ENCODE data around the gene H2AZ2. TPM values are rescaled to one million over a fixed set of nuclear protein-coding genes. Genes with fewer than 3 reads are reported as not detected.
"Not testable (repeated sequence)": the region's sequence is repeated elsewhere in the genome, so short reads cannot be mapped to it uniquely, and the experiment has no call there.

Gene H2AZ2
- total and polyA plus RNA-seq, 5 donors from 2014 or later = 186 to 315 (median 257) TPM

DNA sequence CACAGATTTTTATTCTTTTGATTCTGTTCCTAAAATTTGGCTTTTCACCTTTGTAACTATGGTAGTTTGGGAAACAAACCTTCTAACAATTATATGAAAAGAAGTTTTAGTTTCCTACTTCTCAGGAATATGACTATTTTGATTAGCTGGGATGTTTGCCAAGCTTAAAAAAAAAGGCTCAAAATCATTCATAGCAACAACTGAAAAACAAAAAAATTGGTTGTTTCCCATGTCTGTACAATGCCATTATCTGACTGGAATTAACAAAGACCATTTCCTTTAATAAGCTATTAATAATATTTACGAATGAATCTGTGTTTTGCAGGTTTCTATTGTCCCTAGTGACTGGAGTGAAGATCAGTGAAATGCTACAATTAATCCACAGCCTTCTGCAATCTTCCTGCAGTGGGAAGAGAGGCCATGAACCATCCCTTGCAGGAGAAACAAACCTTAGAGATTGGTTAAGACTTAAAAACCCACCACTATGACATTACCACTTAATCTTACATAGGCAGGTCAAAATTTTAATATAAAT lies 33.2 kb upstream of the H2AZ2 start:
- Histone ChIP-seq H3K4me3 (ENCODE audit: low read depth, low read length) (peak overlapping the region; percentile 76), H3K4me1 (ENCODE audit: control insufficient read depth, insufficient read depth, low read length, poor library complexity, severe bottlenecking) (peaks cover 59% of the 10 kb centered on the region), H3K36me3 (ENCODE audit: control insufficient read depth, insufficient read depth, low read length) (no peaks in the 10 kb centered on the region), H3K27me3 (ENCODE audit: control insufficient read depth, insufficient read depth, low read length) (no peaks in the 10 kb centered on the region), H3K27ac (ENCODE audit: insufficient read depth, low read length, poor library complexity, severe bottlenecking) (peak overlapping the region; percentile 42), H3K9me3 (ENCODE audit: control insufficient read depth in 2 of 2, low read length in 2 of 2) (peaks cover 3 to 4% of the 10 kb centered on the region in 2 experiments)
- Mint-ChIP-seq H3K4me1 (peaks cover 29 to 69% (median 49%) of the 10 kb centered on the region in 4 donors), H3K4me3 (peak overlapping the region; percentile 78 to 95 (median 82)), H3K27ac (peak overlapping the region in 2 of 3 donors; percentile 70 to 80), H3K9me3 (peaks cover 0 to 11% (median 0%) of the 10 kb centered on the region in 7 donors), H3K36me3 (peaks cover 11% of the 10 kb centered on the region), H3K27me3 (peaks cover 4% of the 10 kb centered on the region)
- DNase-seq (no peak), ATAC-seq (ENCODE audit: low read depth in 2 of 2) (no peak)

DNA sequence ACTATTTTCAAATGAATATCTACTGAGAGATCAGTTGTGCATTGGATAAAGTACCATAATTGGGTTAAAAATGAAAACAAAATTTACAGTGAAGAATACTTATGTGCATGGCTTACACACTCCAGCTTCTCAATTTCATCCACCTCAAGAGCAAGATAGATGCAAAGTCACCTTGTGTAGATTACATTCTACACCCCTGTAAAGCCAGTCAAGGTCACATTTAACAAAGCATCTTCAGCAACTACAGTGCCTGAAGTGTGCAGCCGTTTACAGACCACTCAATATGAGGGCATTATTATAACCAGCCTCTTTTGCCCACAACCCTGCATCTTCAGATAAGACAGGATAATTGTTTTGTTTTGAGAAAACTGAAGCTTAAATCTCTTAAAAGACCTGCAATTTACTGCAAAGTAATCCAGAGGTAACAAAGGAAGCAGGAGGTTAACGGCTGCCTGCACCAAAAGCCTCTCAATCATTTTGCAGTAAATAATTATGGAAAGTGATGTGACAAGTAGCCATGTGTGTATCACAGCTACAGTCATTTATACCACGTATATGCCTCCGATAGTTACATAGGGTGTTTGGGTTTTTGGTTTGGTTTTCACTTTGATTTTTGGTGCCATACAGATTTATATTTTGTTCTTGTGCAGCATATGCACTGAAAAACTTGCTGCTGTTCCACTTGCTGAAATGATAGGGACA lies 32.6 kb upstream of the H2AZ2 start:
- Mint-ChIP-seq H3K36me3 (peaks cover 11% of the 10 kb centered on the region), H3K4me1 (peaks cover 24 to 68% (median 45%) of the 10 kb centered on the region in 4 donors), H3K4me3 (peak overlapping the region; percentile 78 to 95 (median 82)), H3K27ac (peak overlapping the region; percentile 48 to 80 (median 70)), H3K27me3 (no peaks in the 10 kb centered on the region), H3K9me3 (peaks cover 0 to 11% (median 0%) of the 10 kb centered on the region in 7 donors)
- H3K27me3 ChIP-seq (ENCODE audit: control insufficient read depth, insufficient read depth, low read length) = no peaks in the 10 kb centered on the region
- DNase-seq = no peak
- H3K4me3 ChIP-seq (ENCODE audit: low read depth, low read length) = peak overlapping the region; percentile 76
- no peak for ATAC-seq (ENCODE audit: low read depth in 2 of 2)
- H3K9me3 ChIP-seq (ENCODE audit: control insufficient read depth in 2 of 2, low read length in 2 of 2) = peaks cover 3 to 4% of the 10 kb centered on the region in 2 experiments
- H3K4me1 ChIP-seq (ENCODE audit: control insufficient read depth, insufficient read depth, low read length, poor library complexity, severe bottlenecking) = peaks cover 54% of the 10 kb centered on the region
- H3K36me3 ChIP-seq (ENCODE audit: control insufficient read depth, insufficient read depth, low read length) = no peaks in the 10 kb centered on the region
- peak overlapping the region; percentile 42 for H3K27ac ChIP-seq (ENCODE audit: insufficient read depth, low read length, poor library complexity, severe bottlenecking)

DNA sequence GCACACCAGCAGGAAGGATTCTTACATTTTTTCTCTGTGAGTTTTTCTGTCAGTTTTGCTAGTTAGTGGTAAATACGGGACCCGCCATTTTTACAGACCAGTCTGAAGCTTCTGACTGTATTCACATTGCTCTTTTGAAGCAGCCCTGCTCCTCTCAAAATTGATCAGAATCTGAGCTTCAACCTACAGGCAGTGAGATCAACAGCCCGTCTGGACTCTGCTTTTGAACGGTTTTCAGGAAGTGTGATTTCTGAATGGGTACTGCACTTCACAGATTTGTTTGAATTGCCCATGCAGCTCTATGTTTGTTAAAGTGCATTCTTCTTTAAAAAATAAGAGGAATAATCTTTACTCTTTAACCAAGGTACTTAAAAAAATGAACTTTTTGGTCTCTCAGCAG lies 28.5 kb upstream of the H2AZ2 start:
- no peaks in the 10 kb centered on the region for H3K27me3 ChIP-seq (ENCODE audit: control insufficient read depth, insufficient read depth, low read length)
- no peaks in the 10 kb centered on the region for H3K36me3 ChIP-seq (ENCODE audit: control insufficient read depth, insufficient read depth, low read length)
- Mint-ChIP-seq H3K9me3 (no peaks in the 10 kb centered on the region), H3K36me3 (peaks cover 7% of the 10 kb centered on the region), H3K27me3 (no peaks in the 10 kb centered on the region), H3K4me1 (peaks cover 19 to 41% (median 30%) of the 10 kb centered on the region in 4 donors), H3K27ac (peak overlapping the region in 2 of 3 donors; percentile 10 to 38), H3K4me3 (no peak overlapping the region)
- H3K4me3 ChIP-seq (ENCODE audit: low read depth, low read length) = no peak overlapping the region
- ATAC-seq (ENCODE audit: low read depth in 2 of 2) (no peak), DNase-seq (no peak)
- peaks cover 20% of the 10 kb centered on the region for H3K4me1 ChIP-seq (ENCODE audit: control insufficient read depth, insufficient read depth, low read length, poor library complexity, severe bottlenecking)
- H3K27ac ChIP-seq (ENCODE audit: insufficient read depth, low read length, poor library complexity, severe bottlenecking) = no peak overlapping the region
- H3K9me3 ChIP-seq (ENCODE audit: control insufficient read depth in 2 of 2, low read length in 2 of 2) = no peaks in the 10 kb centered on the region

DNA sequence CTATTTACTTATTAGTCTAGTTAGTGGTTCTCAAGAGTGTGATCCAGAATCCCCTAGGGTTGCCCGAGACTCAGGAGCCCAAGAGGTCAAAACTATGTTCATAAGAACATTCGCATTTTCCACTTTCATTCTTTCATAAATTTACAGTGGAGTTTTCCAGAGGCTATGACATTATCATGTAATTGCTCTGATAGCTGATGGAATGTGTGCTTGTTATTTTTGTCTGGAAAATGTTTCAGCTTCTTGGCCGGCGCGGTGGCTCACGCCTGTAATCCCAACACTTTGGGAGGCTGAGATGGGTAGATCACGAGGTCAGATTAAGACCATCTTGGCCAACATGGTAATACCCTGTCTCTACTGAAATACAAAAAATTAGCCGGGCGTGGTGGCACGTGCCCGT lies 27.4 kb upstream of the H2AZ2 start:
- Histone ChIP-seq H3K4me3 (ENCODE audit: low read depth, low read length) (no peak overlapping the region), H3K4me1 (ENCODE audit: control insufficient read depth, insufficient read depth, low read length, poor library complexity, severe bottlenecking) (peaks cover 9% of the 10 kb centered on the region), H3K36me3 (ENCODE audit: control insufficient read depth, insufficient read depth, low read length) (no peaks in the 10 kb centered on the region), H3K27ac (ENCODE audit: insufficient read depth, low read length, poor library complexity, severe bottlenecking) (no peak overlapping the region), H3K9me3 (ENCODE audit: control insufficient read depth in 2 of 2, low read length in 2 of 2) (no peaks in the 10 kb centered on the region), H3K27me3 (ENCODE audit: control insufficient read depth, insufficient read depth, low read length) (no peaks in the 10 kb centered on the region)
- ATAC-seq (ENCODE audit: low read depth in 2 of 2) (no peak), DNase-seq (no peak)
- Mint-ChIP-seq H3K9me3 (no peaks in the 10 kb centered on the region), H3K36me3 (peaks cover 7% of the 10 kb centered on the region), H3K4me3 (no peak overlapping the region), H3K27me3 (no peaks in the 10 kb centered on the region), H3K27ac (peak overlapping the region in 1 of 3 donors; percentile 35), H3K4me1 (peaks cover 9 to 29% (median 24%) of the 10 kb centered on the region in 4 donors)

DNA sequence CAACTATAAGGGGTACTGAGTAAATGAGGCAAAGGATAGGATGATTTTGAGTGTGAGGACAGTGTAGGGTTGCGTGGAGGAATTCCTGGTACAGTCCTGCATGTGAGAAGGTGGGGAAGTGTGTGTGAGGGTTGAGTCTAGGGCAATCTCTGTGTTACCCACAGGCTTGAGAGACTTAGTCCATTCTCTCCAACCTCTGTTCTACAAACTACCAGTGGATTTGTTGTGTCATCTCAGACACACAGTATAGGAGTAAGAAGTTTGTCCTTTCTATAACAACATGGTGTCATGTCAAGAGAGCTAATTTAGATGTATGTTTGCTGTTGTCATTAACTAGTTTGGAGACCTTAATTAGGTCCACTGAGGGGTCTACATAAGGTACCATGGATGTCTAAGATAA lies 24.9 kb upstream of the H2AZ2 start:
- no peaks in the 10 kb centered on the region for H3K9me3 ChIP-seq (ENCODE audit: control insufficient read depth in 2 of 2, low read length in 2 of 2)
- Mint-ChIP-seq H3K27me3 (no peaks in the 10 kb centered on the region), H3K27ac (no peak overlapping the region), H3K9me3 (no peaks in the 10 kb centered on the region), H3K4me1 (peaks cover 3 to 16% (median 9%) of the 10 kb centered on the region in 4 donors), H3K4me3 (no peak overlapping the region), H3K36me3 (peaks cover 4% of the 10 kb centered on the region)
- no peaks in the 10 kb centered on the region for H3K4me1 ChIP-seq (ENCODE audit: control insufficient read depth, insufficient read depth, low read length, poor library complexity, severe bottlenecking)
- no peaks in the 10 kb centered on the region for H3K36me3 ChIP-seq (ENCODE audit: control insufficient read depth, insufficient read depth, low read length)
- H3K4me3 ChIP-seq (ENCODE audit: low read depth, low read length) = no peak overlapping the region
- ATAC-seq (ENCODE audit: low read depth in 2 of 2) (peak in 1 of 2 donors; percentile 12), DNase-seq (no peak)
- no peaks in the 10 kb centered on the region for H3K27me3 ChIP-seq (ENCODE audit: control insufficient read depth, insufficient read depth, low read length)
- H3K27ac ChIP-seq (ENCODE audit: insufficient read depth, low read length, poor library complexity, severe bottlenecking) = no peak overlapping the region

DNA sequence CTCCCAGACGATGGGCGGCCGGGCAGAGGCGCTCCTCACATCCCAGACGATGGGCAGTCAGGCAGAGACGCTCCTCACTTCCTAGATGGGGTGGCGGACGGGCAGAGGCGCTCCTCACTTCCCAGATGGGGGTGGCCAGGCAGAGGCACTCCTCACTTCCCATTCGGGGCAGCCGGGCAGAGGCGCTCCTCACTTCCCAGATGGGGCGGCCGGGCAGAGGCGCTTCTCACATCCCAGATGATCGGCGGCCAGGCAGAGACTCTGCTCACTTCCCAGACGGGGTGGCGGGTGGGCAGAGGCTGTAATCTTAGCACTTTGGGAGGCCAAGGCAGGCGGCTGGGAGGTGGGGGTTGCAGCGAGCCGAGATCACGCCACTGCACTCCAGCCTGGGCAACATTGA lies 24.0 kb upstream of the H2AZ2 start:
- H3K36me3 ChIP-seq (ENCODE audit: control insufficient read depth, insufficient read depth, low read length); ATAC-seq (ENCODE audit: low read depth in 2 of 2); H3K27ac Mint-ChIP-seq; H3K27ac ChIP-seq (ENCODE audit: insufficient read depth, low read length, poor library complexity, severe bottlenecking); H3K4me3 ChIP-seq (ENCODE audit: low read depth, low read length); H3K9me3 Mint-ChIP-seq; H3K4me3 Mint-ChIP-seq; DNase-seq; H3K4me1 ChIP-seq (ENCODE audit: control insufficient read depth, insufficient read depth, low read length, poor library complexity, severe bottlenecking); H3K27me3 ChIP-seq (ENCODE audit: control insufficient read depth, insufficient read depth, low read length); H3K36me3 Mint-ChIP-seq; H3K9me3 ChIP-seq (ENCODE audit: control insufficient read depth in 2 of 2, low read length in 2 of 2); H3K27me3 Mint-ChIP-seq: not testable (repeated sequence)
- H3K4me1 Mint-ChIP-seq = peaks cover 1 to 10% (median 6%) of the 10 kb centered on the region in 4 donors

DNA sequence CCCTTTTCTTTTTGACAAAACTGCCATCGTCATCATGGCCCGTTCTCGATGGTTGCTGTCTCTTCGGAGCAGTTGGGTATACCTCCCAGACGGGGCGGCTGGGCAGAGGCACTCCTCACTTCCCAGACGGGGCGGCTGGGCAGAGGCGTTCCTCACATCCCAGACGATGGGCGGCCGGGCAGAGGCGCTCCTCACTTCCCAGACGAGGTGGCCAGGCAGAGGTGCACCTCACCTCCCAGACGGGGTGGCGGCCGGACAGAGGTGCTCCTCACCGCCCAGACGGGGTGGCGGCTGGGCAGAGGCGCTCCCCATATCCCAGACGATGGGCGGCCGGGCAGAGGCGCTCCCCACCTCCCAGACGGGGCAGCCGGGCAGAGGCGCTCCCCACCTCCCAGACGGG lies 22.9 kb upstream of the H2AZ2 start:
- H3K36me3 Mint-ChIP-seq; H3K9me3 ChIP-seq (ENCODE audit: control insufficient read depth in 2 of 2, low read length in 2 of 2); H3K27ac Mint-ChIP-seq; ATAC-seq (ENCODE audit: low read depth in 2 of 2); H3K27ac ChIP-seq (ENCODE audit: insufficient read depth, low read length, poor library complexity, severe bottlenecking); H3K9me3 Mint-ChIP-seq; H3K4me1 Mint-ChIP-seq; H3K27me3 ChIP-seq (ENCODE audit: control insufficient read depth, insufficient read depth, low read length); H3K36me3 ChIP-seq (ENCODE audit: control insufficient read depth, insufficient read depth, low read length); H3K4me3 Mint-ChIP-seq; H3K4me1 ChIP-seq (ENCODE audit: control insufficient read depth, insufficient read depth, low read length, poor library complexity, severe bottlenecking); H3K27me3 Mint-ChIP-seq; H3K4me3 ChIP-seq (ENCODE audit: low read depth, low read length); DNase-seq: not testable (repeated sequence)

DNA sequence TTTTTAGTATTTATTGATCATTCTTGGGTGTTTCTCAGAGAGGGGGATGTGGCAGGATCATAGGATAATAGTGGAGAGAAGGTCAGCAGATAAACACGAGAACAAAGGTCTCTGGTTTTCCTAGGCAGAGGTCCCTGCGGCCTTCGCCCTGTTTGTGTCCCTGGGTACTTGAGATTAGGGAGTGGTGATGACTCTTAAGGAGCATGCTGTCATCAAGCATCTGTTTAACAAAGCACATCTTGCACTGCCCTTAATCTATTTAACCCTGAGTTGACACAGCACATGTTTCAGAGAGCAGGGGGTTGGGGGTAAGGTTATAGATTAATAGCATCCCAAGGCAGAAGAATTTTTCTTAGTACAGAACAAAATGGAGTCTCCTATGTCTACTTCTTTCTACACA lies 22.4 kb upstream of the H2AZ2 start:
- H3K9me3 Mint-ChIP-seq; H3K4me3 ChIP-seq (ENCODE audit: low read depth, low read length); H3K27ac ChIP-seq (ENCODE audit: insufficient read depth, low read length, poor library complexity, severe bottlenecking); H3K36me3 ChIP-seq (ENCODE audit: control insufficient read depth, insufficient read depth, low read length); DNase-seq; H3K9me3 ChIP-seq (ENCODE audit: control insufficient read depth in 2 of 2, low read length in 2 of 2); H3K27me3 ChIP-seq (ENCODE audit: control insufficient read depth, insufficient read depth, low read length); H3K4me1 Mint-ChIP-seq; ATAC-seq (ENCODE audit: low read depth in 2 of 2); H3K27me3 Mint-ChIP-seq; H3K4me1 ChIP-seq (ENCODE audit: control insufficient read depth, insufficient read depth, low read length, poor library complexity, severe bottlenecking); H3K27ac Mint-ChIP-seq; H3K4me3 Mint-ChIP-seq; H3K36me3 Mint-ChIP-seq: not testable (repeated sequence)
